Activated CD4-positive, alpha-beta T cell treated with anti-CD3 and anti-CD28 coated beads for 48 hours (primary cell): ENCODE results near the gene NDRG4.

ENCODE experiments used
- DNase-seq: peaks from one replicate; pipeline ENCODE4 v3.0.0-alpha.2; 2020

The NDRG4 gene, protein sequence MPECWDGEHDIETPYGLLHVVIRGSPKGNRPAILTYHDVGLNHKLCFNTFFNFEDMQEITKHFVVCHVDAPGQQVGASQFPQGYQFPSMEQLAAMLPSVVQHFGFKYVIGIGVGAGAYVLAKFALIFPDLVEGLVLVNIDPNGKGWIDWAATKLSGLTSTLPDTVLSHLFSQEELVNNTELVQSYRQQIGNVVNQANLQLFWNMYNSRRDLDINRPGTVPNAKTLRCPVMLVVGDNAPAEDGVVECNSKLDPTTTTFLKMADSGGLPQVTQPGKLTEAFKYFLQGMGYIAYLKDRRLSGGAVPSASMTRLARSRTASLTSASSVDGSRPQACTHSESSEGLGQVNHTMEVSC

DNA sequence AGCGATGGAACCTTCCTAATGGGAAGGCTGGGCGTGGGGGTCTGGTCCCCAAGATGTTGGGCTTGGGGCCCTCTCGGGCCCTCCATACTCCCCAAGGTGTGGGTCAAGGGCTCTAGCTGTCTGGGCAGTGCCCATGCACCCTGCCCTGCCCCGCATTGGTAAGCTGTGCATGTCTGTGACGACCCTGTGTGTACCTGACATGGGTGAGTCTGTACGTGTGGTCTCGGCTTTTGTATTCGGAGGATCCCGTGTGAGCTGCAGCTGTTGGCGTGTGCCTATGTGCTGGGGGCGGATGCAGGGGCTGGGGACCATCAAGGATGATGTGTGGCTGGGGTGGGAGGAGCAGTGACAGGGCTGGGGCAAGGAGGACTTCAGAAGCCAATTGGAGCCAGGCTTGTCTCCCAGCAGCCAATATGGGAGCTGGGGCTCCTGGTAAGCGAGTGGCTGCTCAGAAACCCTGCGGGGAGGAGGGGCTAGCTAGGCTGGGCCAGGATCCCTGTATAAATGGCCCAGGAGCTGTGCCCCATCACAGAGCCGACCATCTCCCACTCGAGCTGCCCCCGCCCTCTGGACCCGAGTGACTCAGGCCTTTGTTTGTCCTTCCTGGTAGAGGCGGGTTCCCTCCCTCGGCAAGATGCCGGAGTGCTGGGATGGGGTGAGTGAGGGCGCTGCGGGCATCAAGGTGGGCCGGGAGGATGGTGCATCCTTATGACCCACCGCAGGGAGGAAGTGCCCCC is at the start of gene NDRG4:
NDRG4 (plus strand) TSS at position 529 of the 737 bp plus-strand sequence; CDS start at position 635, 106 bp downstream.
- peak; percentile 67 for DNase-seq

DNA sequence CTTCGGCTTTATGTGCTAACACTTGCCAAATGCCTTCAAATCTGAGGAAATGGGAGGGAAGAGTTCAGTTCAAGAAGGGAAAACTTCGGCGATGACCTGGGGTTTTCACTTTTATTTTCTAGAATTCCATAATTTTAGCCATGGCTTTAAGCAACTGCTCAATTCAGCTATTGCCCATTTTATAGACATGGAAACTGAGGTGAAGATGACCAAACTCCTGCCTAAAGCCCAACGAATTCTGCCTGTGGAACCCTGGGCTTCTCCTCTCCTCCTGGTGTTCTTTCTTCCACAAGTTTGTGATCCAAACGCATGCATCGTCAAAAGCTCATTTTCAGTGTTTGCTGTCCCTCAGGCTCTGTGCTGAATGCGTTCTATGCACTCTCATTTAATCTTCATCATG is 49.4 kb upstream of the NDRG4 start:
- no peak for DNase-seq

DNA sequence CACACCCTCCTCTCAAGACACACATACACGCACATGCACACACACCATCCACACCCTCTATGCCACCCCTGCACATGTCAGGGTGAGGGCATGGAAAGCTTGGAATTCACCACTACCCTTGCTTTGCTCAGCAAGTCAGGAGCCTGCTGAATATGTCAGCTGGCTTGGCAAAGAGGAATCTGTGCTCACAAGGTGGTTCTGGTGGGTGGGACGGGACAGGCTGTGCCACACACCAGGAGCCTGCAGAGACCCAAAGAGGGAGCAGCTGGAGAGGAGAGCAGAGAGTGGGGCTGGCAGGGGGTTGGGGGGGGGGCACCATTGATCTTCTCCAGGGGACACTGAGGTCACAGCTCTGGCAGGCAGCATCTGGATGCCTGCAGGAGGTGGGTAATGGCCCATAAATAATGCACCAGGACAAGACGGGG is 48.7 kb upstream of the NDRG4 start:
- DNase-seq: no peak

DNA sequence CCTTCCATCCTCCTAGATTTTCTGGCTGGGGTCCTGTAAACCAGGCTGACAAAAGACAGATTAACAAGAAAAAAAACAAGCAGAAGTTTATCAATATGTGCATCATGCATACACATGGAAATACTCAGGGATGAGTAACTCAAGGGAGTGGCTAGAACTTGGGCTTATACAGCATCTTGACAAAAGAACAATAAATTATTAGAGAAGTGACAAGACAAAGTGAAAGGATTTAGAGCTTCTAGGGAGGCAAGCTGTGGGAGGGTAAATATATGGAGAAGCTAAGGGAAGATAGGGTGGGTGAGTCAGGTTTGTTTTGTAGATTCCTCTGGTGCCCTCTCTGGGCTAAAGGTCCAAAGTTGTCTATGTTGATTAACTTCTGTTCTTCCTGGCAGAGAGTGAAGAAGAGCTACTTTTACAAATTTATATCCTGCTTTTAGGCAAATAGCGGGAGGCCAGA is 48.0 kb upstream of the NDRG4 start:
- no peak for DNase-seq

DNA sequence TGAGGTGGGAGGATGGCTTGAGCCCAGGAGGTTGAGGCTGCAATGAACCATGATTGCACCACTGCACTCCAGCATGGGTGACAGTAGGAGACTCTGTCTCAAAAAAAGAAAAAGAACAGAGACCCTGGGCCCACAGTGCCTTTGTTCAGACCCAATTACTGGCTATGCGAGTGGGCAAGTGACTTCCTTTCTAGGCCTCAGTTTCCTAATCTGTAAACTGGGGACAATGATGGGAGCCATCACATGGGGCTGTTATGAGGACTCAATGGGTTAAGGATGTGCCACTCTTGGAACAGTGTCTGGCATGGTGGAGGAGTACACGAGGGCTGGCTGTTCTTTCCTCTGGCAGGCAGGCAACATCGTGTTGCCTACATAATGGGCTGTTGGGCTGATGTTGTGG is 47.3 kb upstream of the NDRG4 start:
- DNase-seq: no peak

DNA sequence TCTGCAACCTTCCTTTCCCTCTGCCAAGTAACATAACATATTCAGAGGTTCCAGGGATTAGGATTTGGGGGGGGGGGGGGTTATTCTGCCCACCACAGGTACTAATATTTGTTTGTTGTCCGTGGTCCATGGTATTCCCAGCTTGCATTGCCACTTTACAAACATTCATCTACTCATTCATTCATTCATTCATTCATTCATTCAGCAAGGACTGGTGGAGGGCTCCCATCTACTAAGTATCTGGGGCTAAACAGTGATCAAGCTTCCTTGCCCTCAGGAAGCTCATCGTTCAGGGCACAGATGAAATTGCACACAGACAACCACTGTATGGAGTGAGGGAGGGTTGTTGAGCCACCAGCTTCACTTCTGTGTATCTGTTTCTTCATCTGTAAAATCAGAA is 45.8 kb upstream of the NDRG4 start:
- DNase-seq: no peak

DNA sequence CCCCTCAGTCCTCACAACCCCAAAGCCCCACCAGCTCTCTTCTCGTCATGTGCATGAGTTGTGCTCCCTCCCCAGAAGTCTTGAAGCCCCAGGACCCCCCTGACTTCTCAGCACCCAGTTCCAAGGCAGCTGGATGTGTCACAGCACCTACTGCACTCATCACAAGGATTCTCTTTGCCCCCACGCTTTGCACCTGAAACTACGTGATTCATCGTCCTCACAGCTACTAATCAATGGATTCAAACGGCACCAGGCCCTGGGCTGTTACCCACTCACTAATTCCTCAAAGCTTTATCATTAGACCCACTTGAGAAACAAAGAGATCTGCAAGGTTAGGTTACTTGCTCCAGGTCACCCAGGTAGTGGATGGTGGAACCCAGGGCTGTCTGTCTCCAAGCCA is 45.1 kb upstream of the NDRG4 start:
- peak; percentile 21 for DNase-seq

DNA sequence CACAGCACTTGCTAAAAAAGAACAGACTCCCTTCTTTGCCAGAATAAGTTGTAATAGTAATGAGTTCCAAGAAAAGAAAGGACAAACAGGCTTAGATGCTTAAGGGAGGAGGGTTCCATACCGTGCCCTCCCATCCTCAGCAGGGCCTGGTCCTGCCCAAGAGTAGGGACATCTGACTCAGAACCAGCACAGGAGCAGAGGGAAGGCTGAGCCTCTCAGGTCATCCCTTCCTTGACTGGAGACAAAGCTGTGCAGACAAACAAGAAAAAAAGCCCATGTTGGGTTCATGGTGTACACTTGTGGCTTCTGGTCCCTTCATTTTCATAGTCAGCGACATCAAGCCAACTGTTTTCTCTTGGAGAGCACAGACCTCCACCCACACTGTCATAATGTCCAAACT is 44.2 kb upstream of the NDRG4 start:
- no peak for DNase-seq

DNA sequence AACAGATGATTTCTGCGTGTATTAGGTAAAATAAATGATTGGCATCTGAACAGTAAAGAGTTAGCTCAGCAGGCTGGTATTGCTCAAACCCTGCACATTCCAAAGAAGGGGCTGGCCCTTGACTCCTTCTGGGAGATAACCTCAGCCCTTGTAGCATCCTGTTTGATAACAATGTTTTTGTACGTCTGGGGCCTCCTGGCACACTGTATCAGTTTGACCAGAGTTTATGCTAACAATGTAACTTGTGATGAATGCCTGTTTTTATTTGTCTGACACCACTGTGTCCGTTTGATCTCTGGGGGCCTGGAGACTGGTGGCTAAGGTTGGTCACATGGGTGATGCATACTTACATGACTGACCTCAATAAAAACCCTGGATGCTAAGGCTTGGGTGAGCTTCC is 43.8 kb upstream of the NDRG4 start:
- no peak for DNase-seq

DNA sequence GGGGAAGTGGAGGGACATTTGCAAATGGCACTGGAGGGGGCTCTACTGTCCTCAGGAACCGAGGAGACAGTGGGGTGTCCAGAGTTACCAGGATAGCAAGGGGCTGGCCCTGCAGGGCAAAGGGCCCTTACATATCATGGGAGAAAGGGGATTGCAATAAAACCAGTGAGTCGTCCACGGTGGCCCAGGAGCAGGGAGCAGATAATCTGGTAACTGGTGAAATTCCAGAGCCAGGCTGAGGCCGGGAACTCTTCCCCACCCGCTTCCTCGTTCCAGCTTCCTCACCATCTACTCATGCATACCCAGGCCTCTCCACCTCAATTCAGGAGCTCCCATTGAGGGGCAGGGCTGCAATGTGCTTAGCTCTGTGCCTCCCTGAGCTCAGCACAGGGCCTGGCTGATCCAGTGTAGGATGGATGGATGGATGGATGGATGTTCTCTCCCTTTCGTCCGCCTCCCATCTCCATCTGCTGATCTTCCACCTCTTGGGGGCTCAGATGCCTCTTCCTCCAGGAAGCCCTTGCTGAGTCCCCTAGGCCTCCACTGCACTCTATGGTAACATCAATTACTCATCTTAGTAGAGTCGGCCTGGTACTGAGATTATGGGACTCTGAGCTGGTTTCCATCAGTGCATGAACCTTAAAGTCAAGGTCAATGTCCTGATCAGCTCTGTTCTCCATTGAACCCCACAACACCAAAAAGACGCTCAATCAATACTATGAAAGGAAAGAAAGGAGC is 41.2 kb upstream of the NDRG4 start:
- DNase-seq: no peak

DNA sequence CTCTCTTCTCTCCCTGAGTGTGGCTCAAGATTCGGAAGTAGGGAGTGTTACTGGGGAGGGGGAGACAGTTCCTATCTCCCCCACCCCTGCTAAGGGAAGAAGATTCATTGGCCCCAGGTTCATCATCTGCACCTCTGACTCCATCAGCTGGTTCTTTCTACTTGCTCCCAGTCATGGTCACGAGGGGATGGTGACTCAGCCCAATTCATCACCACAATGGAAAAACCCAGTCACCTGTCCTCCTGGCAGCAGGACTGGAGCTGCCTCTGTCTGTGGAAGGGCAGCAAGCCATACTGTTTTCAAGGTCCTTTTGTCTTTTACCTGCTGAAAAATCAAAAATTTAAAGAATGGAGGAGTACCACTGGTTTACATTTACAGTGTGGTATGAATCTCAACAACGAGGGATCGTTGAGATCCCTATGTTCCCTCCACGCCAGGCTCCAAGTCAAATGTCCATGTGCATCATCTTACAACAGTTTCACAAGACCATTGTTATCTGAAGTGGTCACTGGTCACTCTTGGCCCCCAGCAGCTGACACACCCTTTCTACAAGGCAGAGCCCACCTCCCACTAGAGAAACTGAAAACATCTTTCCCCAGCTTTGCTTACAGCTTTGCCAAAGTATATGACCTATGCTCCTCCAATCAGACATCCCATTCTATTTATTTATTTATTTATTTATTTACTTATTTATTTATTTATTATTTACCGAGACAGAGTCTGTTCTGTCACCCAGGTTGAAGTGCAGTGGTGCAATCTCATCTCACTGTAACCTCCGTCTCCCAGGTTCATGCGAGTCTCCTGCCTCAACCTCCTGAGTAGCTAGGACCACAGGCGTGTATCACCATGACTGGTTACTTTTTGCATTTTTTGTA is 40.4 kb upstream of the NDRG4 start:
- DNase-seq: peak; percentile 80

DNA sequence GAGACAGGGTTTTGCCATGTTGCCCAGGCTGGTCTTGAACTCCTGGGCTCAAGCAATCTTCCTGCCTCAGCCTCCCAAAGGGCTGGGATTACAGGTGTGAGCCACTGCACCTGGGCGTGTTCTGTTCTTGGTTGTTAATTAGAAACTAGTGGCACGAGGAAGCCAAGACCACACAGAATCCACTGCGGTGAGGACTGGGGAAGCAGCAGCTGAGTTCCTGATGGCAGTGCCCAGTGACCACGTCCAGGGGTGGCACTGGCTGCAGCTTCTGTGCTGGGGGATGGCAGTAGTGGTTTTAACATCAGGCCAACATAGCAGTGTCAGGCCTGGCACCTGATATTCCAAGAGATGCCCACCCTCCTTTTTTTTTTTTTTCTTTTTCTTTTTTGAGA is 39.7 kb upstream of the NDRG4 start:
- DNase-seq: no peak

DNA sequence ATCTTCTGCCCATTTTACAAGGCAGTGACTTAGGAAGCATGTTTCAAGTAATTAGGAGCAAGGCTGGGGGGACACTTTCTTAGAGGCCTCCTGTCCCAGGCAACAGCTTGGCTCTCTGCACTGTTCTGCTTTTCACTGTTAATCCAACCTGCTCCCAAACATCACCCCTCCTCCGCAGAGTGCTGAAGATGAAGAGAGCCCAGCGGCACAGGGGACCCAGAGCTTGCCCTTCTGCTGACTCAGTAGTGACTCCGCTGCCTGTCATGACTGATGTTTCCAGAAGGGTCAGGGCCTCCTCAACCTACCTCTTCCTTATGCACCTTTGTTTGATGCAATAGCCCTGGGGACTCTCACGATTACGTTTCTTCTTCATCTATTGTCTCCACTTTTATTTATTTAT is 38.9 kb upstream of the NDRG4 start:
- no peak for DNase-seq

DNA sequence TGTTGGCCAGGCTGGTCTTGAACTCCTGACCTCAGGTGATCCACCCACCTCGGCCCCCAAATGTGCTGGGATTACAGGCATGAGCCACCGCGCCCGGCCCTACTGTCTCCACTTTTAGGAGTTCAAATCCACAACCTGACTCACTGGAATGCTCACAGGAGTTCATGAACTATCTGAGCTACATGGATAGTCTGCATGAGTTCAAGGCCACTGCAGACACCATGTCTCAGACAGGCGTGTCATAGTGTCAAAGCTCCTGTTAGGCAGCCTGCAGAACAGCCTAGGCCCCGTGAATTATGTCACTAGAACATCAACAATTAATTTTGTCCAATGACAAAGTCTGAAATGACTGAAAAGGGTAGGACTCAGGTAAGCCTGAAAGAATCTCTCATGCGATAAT is 38.3 kb upstream of the NDRG4 start:
- DNase-seq: no peak

DNA sequence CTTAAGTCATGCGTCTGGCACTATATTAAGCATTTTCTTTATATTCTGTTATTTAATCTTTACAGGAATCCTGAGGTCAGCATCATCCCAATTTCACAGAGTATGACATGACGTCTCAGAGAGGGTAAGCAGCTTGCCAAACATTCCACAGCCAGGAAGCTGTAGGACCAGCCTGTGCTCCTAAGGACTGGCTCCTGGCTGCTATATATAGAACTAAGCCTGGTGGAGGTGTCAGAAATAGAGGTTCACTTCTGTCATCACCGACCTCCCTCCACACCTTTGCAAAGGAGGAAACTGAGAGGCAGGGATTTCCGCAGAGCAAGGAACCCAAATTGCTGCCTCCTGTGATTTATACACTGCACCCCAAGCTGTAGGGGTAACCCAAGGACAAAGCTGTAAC is 37.9 kb upstream of the NDRG4 start:
- DNase-seq: no peak

DNA sequence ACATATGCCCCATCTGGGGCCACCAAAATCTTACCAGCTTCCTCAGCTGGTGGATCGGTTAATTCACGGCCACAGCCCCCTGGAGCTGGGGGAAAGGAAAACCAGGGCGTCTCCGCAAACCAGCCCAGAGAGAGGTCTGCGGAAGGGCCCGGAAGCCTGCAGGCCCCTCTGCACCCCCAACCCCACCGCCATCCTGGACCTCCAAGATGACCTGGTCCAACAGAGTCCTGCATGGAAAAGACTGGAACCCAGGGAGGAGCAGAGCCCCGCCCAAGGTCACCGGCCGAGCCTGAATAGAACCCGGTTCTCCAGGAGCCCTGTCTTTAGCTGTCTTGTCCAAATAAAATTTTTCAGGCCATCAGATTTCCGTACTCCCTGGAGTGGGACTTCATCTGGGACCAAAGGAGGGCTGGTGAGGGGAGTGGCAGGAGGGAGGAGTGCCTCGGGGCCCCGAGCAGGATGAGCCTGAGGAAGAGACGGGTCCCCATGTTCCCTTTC is 37.4 kb upstream of the NDRG4 start:
- DNase-seq: no peak

DNA sequence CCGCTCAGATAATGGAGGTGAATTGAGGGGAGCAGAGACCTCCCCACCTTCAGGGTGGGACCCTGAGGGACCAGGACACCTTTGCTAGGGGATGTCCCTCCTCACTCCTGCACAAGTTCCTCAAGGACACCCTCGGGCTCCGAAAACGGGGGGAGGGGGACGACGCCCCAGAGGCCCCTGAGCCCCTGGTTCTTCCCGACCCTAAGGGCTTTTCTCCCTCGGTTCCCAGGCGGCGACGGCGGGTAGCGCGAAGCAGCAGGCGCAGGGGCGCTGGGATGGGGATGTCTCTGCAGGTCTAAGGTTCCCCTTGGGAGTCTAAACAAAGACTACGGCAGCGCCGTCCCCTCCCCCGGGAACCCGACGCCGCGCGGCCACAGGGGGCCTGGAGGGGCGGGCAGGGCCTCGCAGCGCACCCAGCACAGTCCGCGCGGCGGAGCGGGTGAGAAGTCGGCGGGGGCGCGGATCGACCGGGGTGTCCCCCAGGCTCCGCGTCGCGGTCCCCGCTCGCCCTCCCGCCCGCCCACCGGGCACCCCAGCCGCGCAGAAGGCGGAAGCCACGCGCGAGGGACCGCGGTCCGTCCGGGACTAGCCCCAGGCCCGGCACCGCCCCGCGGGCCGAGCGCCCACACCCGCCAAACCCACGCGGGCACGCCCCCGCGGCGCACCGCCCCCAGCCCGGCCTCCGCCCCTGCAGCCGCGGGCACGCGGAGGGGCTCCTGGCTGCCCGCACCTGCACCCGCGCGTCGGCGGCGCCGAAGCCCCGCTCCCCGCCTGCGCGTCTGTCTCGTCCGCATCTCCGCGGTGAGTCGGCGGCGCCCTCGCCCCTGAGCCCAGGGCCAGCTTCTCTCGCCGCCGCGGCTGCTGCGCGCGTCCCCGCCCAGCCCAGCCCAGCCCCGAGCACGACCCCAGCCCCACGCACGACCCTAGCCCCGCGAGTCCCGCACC is 36.7 kb upstream of the NDRG4 start:
- peak; percentile 22 for DNase-seq

DNA sequence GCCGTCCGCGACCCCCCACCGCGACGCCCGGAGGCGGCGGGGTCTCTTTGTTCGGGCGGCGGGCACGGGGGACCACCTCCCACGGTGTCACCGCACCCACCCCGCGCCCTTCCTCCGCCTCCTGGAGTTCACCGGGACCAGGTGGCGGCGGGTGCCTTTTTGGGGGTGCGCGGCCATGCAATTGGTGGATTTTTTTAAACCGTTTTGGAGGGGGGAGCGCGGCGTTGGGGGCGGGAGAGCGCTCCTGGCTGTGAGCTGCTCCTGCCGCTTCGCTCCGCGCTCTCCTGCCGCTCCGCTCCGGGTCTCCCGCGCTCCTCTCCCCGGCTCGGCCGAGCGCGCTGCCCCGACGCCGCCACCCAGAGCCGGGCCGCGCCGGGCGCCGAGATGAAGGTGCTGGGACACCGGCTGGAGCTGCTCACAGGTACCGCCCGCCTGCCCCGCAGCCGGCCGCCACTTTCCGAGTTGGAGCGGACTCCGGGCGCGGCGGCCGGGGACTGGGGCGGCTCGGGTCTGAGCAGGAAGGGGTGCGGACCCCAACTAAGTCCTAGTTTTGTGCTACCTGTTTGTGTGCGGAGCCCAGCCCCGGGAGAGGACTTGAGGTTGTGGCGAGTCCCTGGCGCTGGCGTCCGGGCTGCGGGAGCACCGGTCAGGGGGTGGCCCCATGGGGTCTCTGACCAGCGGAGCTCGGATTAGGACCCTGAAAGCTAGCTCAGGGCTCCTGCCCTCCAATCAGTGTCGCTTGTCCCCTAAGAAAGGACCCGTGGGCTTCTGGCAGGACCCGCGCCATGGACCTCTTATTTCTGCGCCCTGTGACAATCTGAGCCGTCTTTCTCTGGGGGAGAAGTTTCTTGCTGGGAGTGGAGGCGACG is 35.7 kb upstream of the NDRG4 start:
- peak; percentile 19 for DNase-seq

DNA sequence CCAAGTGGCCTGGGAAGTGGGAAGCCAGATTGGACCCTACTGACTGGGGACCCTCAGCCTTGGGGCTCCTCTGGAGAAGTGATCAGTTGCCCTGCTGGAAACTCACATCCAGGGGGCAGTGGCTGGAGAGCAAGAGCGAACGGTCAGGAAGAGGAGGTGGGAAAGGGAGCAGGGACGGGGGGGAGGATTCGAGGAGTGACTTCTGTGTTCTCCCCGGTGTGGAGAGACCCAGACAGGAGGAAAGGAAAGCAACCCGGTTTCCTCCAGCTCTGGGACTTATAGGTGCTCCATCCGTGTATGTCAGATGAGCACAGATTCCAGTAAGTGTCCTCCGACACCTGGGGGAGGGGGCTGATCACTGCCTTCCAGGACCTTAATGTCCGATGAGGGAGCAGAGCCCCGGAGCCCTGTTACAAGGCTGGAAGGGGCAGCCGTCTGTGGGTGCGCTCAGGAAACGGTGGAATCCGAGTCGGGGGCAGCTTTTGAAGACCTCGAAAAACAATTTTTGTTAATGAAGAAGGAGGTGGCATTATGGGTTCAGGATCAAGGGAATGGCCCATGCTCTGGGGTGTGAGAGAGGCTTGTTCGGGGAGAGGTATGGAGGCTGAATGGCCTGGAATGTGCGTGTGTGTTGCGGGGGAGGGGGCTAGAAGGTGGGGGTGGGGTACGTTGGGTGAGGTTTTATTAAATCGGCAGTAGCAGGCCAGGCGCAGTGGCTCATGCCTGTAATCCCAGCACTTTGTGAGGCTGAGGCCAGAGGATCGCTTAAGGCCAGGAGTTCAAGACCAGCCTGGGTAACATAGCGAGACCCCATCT is 34.8 kb upstream of the NDRG4 start:
- no peak for DNase-seq
